GM19043 (cell line): ENCODE data around the gene GRM1.
"Not testable (repeated sequence)": the region's sequence is repeated elsewhere in the genome, so short reads cannot be mapped to it uniquely, and the experiment has no call there.

Source experiments
- ATAC-seq: cut with Tn5 transposase; IDR thresholded peaks from one replicate; pipeline ENCODE4 v1.9.1; 2021; ENCODE audit warnings: low read depth; ENCODE audit not compliant: unreplicated experiment

GRM1 gene

DNA sequence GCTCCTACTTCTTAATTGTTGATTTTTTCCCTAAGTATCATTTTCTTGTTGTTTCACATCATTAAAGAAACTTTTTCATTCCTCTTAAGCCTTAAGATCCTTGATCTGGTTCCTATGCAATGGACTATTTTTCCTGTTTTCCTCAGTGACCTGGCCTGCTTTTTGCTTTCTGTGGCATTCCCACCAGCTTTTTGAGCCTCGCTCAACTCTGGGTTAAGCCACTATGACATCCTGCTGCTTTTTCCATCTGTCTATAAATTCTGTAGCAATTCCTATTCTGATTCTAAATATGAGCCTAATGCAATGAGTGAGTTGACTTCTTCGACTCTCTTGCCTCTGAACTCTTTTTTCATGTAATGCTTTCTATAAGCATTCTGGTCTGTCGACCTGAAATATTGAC is 160.3 kb downstream of the GRM1 start:
- ATAC-seq, result no peak

DNA sequence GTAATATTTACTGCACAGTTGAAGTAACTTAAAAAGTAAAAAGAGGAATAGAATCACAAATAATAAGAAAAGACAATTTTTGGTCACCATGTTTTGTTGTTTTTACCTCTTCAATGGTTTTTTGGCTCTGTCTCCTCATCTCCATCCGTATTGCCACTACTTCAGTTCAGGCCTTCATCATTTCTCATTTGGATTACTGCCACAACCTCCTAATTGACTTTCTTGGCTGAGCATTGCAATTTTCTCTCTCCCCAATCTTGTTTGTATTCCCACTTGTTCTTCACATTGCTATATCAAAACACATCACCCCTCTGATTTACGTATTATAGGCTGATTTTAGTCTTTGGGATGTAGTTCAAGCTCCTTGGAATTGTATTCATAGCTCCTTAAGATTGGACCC is 161.7 kb downstream of the GRM1 start:
- ATAC-seq, result no peak

- no peak for ATAC-seq
Observed at GRCh38 chr6:146191166-146191565, 162.3 kb downstream of the GRM1 start.

- ATAC-seq, result no peak
Observed at GRCh38 chr6:146191612-146192011, 162.8 kb downstream of the GRM1 start.

DNA sequence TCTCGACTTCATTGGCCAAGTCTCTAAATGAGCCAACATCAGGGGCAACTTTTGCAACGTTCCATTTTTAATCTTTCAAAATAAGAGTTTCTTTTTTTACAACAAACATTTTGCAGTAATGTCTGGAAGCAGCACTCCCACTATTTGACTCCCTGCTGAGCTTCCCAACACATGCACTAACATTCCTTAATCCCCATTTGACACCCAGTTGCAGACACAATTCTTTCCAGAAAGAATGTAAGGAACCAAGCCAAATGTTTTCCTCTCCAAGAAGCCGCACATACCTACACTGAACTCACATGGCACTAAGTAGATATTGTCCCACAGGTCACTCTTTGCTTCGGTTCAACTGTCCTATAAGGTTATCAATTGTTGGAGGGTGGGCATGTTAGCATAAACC is 165.6 kb downstream of the GRM1 start:
- no peak for ATAC-seq

DNA sequence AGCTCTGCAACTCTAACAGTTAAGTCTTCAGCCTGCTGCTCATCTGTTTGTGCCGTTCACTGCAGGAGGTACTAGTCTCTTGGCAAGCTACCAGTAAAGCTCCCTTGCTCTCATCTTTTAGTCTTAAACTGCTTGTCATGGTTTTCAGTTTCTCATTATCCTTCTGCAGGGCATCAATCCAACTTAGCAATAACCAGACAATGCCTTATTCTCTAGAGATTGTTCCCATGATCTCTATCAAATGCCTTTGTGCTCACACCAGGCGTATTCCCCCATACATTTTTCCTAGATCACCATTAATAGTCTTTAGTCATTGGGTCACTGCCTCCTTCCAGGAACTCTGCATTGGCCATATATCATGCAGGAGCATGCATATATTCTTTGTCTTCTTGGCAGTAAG is 171.3 kb downstream of the GRM1 start:
- ATAC-seq, result no peak

GRCh38 chr6:146202570-146202969 is 173.7 kb downstream of the GRM1 start:
- no peak for ATAC-seq

- no peak for ATAC-seq
Observed at GRCh38 chr6:146209942-146210341, 181.1 kb downstream of the GRM1 start.

DNA sequence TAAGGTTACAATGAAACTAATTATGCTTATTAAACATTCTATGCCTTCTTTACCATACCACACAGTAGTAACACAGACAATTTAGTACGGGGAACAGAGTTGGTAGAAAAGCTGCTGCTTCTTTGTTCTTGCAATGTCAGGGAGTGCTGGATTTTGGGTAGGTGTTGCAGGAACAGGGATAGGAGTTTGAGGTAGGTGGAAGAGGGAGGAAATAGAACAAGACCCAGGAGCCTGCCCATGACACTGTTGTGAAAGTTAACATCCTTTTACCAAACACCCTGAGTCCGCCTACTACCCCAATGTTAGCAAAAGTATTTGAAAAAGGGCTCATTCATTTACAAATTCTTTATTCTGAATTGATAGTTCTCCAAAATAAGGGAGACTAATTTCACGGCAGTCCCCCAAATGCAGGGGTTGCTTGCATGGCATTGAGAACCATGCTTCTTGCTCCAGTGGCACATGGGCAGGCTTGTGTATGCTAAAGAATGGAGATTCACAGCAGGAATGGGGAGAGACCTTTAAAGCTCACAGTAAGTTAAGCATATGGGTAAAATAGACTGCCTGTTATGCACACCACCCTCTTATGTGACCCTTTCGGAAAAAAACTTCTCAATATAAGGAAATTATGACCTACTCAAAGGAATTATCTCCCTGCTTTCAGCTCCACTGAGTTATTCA is 181.7 kb downstream of the GRM1 start:
- ATAC-seq, result no peak

DNA sequence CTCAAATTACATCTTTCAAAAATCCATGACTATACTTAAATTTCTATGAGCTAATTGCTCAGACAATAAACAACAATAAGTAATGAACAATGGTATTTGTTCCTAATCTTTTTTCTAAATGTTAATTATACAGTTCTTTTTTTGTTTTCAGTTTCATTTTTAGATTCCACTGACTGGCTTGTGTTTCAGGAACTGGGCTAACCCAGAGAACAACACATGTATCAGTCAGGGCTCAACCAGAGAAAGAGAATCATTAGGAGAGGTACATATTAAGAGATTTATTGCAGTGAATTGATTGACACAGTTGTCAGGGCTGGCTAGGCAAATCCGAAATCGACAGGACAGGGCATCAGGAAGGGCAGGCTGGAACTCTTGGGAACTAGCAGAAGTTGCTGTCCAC is 182.8 kb downstream of the GRM1 start:
- ATAC-seq, result no peak

- no peak for ATAC-seq
Observed at GRCh38 chr6:146212781-146213180, 183.9 kb downstream of the GRM1 start.

DNA sequence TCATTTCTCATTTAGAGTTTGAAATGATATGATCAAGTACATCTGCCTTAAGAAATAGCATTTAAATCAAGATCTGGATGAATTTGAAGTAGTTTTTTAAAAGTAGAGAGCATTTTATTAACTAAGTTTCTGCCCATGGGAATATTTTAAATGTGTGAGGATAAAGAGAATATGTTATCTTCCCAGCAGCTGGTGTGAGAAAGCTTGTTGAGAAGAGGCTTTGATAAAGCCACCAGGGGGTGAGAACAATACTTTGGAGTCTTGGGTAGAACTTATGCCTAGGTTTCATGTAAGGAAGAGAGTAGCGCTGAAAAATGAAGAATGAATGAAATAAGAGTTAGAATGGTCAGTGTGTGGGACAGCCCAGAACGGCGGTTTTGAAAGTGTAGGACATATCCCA is 190.2 kb downstream of the GRM1 start:
- no peak for ATAC-seq

DNA sequence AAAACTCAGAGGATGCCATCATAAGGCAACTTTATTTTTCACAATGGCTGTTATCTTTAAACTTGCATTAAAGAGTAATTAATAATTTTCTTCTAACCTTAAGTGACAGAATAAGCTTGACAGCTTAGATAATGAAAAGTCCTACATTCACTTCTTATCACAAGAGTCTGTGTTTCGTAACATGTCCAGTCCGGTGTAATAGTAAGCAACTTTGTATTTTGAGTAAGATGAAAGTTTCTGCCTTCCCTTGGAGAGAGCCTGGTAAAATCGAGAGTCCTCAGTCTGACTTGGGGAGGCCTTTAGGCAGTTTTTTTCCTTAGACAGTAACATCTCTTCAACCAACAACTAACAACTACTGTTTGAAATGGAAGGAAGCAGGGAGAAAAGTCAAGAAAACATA is 195.6 kb downstream of the GRM1 start:
- no peak for ATAC-seq

- no peak for ATAC-seq
Observed at GRCh38 chr6:146224988-146225387, 196.1 kb downstream of the GRM1 start.

DNA sequence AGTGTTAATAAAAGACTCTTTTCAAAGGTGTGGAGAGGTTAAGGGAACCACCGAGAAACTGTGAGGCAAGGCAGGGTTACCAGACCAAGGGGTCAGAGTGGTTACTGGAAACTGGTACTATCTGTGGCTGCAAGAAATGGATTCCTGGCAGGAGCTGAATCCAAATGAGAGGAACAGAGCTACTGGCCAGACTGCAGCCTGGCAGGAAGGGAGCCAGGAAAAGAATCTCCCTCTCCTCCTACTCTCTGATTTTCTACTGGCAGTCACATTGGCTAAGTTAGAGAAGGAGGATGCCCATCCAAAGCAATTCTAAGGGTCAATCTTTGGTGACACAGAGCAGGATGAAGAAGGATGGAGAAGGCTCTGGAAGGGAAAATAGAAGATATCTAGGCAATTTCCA is 211.5 kb downstream of the GRM1 start:
- no peak for ATAC-seq

DNA sequence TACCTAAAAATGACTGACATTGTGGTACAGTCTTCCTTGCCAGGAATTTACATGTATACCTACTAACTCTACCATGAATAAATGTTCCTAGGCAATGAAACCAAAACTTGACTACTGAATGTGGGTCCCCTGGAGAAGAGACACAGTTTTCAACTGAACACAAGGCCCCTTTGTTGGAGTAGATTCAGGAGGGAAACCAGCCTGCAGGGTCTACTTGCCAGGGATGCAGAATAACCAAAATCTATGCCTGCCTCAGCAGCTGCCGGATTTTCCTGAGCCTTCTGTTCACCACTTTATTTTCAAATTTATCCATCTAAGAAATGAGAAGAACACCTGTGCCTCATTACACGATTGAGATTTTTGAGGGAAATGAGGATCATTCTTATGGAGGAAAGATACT is 211.9 kb downstream of the GRM1 start:
- no peak for ATAC-seq

DNA sequence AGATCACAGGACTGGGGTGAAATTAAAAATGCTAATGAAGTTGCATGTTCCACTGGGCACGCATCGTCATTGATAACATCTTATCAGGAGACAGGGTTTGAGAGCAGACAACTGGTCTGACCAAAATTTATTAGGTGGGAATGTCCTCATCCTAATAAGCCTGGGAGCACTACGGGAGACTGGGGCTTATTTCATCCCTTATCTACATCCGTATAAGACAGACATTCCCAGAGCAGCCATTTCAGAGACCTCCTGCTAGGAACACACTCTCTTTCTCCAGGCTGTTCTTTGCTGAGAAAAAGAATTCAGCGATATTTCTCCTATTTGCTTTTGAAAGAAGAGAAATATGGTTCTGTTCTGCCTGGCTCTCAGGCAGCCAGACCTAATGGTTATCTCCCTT is 214.8 kb downstream of the GRM1 start:
- ATAC-seq, result not testable (repeated sequence)

DNA sequence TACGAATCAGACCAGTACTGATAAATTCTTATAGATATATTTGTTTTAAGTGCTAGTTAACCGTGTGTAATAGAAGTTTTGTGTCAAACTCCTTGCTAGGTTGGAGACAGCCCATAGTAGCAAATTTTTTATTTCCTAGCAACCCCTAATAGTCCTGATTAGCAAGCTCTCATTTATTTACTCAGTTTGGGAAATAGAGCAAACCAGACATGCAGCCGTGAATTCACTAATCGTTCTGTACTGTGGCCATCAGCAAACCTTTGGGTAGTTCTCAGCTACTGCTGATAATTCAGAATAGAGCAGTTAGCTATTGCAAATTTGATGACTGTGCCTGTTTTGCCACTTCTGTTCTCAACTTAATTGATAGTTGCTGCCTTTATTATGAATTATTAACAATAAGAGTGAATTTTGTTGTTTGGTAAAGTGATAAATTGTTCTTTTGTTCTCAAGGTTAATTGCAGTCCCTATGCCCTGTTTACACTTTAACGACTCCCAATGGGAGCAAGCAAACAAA is 215.8 kb downstream of the GRM1 start:
- no peak for ATAC-seq

GRCh38 chr6:146246028-146246427 is 217.2 kb downstream of the GRM1 start:
- no peak for ATAC-seq

DNA sequence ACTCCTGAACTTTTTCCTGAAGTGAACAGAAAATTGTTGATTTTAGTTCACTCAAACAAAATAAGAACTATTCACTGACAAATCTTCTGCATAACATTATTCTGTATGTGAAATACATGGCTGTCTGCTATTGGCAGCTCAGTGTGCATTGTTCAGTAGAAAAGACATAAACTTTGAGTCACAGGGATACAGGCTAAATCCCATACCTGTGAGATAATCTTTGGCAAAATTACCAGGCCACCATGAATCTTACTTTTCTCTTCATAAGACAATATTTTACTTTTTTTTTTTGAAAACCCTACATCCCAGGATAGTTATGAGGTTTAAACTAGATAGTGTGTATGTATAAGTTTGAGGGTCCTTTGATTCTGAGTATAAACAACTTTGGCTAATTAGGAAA is 224.8 kb downstream of the GRM1 start:
- ATAC-seq, result no peak

GRCh38 chr6:146258206-146258605 is 229.3 kb downstream of the GRM1 start:
- no peak for ATAC-seq

DNA sequence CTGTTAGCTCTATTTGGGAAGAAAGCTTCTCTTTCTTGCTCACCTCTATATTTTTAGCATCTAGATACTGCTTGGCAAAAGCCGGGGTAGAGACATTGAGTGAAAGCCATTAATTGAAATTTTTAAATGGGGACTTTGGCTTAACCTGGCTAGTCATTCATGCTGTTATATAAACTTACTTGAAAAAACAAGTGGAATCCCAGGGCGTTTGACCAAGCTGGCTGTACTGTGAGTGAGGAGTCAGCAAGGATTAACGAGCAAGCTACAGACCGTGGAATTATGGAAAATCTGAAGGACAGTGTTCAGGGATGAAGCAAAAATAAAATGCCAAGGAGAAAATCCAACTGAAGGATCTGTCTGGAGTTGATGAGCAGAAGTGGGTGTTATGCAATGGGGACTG is 232.0 kb downstream of the GRM1 start:
- ATAC-seq, result no peak

GRCh38 chr6:146265056-146265455 is 236.2 kb downstream of the GRM1 start:
- ATAC-seq, result no peak
